HG03159 (cell line): ENCODE results near the gene SPATA31A1.
"Not testable (repeated sequence)": the region's sequence is repeated elsewhere in the genome, so short reads cannot be mapped to it uniquely, and the experiment has no call there.

Experiments used
- ATAC-seq: cut with Tn5 transposase; IDR thresholded peaks from one replicate; pipeline ENCODE4 v1.9.1; 2021; ENCODE audit warnings: mild to moderate bottlenecking, moderate library complexity; ENCODE audit not compliant: unreplicated experiment

The SPATA31A1 gene

DNA sequence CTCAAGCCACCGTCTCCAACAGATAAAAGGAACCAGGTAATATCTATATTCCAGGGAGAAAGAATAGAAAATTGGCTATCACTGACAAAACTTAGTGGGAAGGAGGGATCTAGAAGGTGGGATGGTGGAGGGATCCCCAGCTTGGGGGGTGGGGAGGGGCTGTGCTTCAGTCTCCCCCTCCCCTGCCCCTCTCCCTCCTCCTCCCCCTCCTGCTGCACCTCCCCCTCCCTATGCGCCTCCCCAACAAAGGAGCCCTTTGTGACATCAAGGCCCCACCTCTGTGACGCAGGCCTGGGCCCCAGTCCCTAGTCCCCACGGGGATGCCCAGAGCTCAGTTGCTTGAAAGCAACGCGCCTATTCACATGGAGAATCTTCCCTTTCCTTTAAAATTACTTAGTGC is at the start of gene SPATA31A1:
Gene SPATA31A1 (plus strand): TSS at position 301 of the 400 bp plus-strand sequence. CDS start 62 bp downstream, at position 363.
- not testable (repeated sequence) for ATAC-seq

DNA sequence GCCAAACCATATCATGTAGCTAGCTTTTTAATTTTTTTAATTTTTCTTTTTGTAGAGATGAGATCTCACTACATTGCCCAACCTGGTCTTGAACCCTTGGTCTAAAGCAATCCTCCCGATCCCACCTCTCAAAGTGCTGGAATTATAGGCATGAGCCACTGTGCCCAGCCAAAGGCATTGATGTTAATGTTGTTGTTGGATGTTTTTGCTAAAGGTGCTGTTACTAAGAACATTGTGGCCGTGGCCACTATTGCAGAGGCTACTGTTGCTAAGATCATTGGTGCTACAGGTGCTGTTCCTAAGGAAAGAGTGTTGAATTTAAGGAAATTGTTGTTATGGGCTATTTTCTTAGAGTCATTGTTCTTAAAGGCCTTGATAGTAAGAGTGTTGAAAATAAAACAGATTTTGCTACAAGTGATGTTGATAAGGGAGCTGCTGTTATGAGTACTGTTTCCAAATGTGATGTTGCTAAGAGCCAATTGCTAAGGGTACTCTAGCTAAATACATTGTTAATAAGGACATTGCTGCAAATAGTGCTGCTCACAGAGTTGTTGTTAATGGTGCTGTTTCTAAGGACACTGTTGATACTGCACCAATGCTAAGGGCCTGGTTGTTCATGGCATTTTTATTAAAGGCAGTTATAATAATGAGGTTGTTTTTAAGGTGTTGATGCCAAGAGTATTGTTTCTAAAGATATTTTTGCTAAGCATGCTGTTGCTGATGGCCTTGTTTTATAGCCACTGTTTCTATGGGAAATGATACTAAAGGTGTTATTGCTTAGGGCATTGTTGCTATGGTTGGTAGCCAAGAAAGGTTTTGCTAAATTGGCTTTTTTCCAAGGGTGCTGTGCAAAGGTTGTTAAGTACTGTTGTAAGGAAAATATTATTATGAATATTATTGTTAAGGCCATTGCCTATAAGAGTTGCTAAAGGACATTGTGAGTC is 52.1 kb downstream of the SPATA31A1 start:
- ATAC-seq, result not testable (repeated sequence)

- not testable (repeated sequence) for ATAC-seq
These were observed 55.9 kb downstream of the SPATA31A1 start for GRCh38 chr9:39411254-39411940.
